Measurements from ENCODE around the gene SBK3. TPM values are rescaled to one million over a fixed set of nuclear protein-coding genes. Genes with fewer than 3 reads are reported as not detected.

The SBK3 gene
- total and polyA plus RNA-seq, 2 of the 8 experiments (the other 6 are each of a cell fraction or from before 2014, with no cell fraction given), result 0.76 to 1.5 TPM

GRCh38 chr19:55538132-55538531, 7.2 kb downstream of the SBK3 start (continued):
- TF ChIP-seq RNF2 (IDR thresholded peaks at IDR 0.05; ENCODE audit: borderline replicate concordance, low read depth, low read length, missing control alignments, poor library complexity, severe bottlenecking) (no peak), CBX8 (IDR thresholded peaks at IDR 0.05; ENCODE audit: borderline replicate concordance, low read depth, low read length) (no peak)
